NCI-H526 (cell line): Measurements from ENCODE around the gene RAMAC.
"Not testable (repeated sequence)": the region's sequence is repeated elsewhere in the genome, so short reads cannot be mapped to it uniquely, and the experiment has no call there.

Experiments used
- DNase-seq, 2 experiments: peaks; one replicate each; lab custom pipeline; 2025; lab: John Stamatoyannopoulos, UW

RAMAC gene

GRCh38 chr15:82968066-82968465 lies 17.9 kb upstream of the RAMAC start:
- DNase-seq, result peak in 1 of 2 experiments; percentile 18

- no peak for DNase-seq
These were observed 16.7 kb upstream of the RAMAC start for GRCh38 chr15:82969353-82969752.

GRCh38 chr15:82970078-82970686 lies 15.8 kb upstream of the RAMAC start:
- DNase-seq, result no peak

- no peak for DNase-seq
These were observed 15.3 kb upstream of the RAMAC start for GRCh38 chr15:82970696-82971095.

GRCh38 chr15:82971218-82971984 lies 14.6 kb upstream of the RAMAC start:
- no peak for DNase-seq

GRCh38 chr15:82972990-82973389 lies 13.0 kb upstream of the RAMAC start:
- no peak for DNase-seq

- no peak for DNase-seq
These were observed 8.9 kb upstream of the RAMAC start for GRCh38 chr15:82977076-82977475.

- no peak for DNase-seq
These were observed 7.6 kb upstream of the RAMAC start for GRCh38 chr15:82978438-82978837.

GRCh38 chr15:82979726-82980125 lies 6.3 kb upstream of the RAMAC start:
- DNase-seq, result no peak

- DNase-seq, result no peak
These were observed 5.0 kb upstream of the RAMAC start for GRCh38 chr15:82980981-82981380.

GRCh38 chr15:82986442-82986780 lies 401 bp downstream of the RAMAC start:
- peak in 1 of 2 experiments; percentile 14 for DNase-seq

- no peak for DNase-seq
These were observed 6.5 kb downstream of the RAMAC start for GRCh38 chr15:82992436-82992998.

GRCh38 chr15:82993144-82993543 lies 7.1 kb downstream of the RAMAC start:
- DNase-seq, result no peak

GRCh38 chr15:82995076-82995475 lies 9.1 kb downstream of the RAMAC start:
- DNase-seq, result no peak

GRCh38 chr15:82995938-82996337 lies 9.9 kb downstream of the RAMAC start:
- DNase-seq, result no peak

GRCh38 chr15:82999426-82999825 lies 13.4 kb downstream of the RAMAC start:
- DNase-seq, result no peak

GRCh38 chr15:82999905-83000671 lies 14.1 kb downstream of the RAMAC start:
- DNase-seq, result peak; percentile 12 to 65

GRCh38 chr15:83000672-83001031 lies 14.6 kb downstream of the RAMAC start:
- not testable (repeated sequence) for DNase-seq

GRCh38 chr15:83010709-83011270 lies 24.8 kb downstream of the RAMAC start:
- peak; percentile 72 to 83 for DNase-seq

GRCh38 chr15:83011271-83012075 lies 25.5 kb downstream of the RAMAC start, which contains the start of gene C15orf40:
TSS of gene C15orf40 (minus strand) at chr15:83011639. CDS start at chr15:83011607, 32 bp downstream.
- DNase-seq, result peak; percentile 73 to 97

- peak in 1 of 2 experiments; percentile 36 for DNase-seq
These were observed 26.0 kb downstream of the RAMAC start for GRCh38 chr15:83012076-83012426.
